NCI-H2107 (cell line): ENCODE results near the gene HDAC9.
"Not testable (repeated sequence)": the region's sequence is repeated elsewhere in the genome, so short reads cannot be mapped to it uniquely, and the experiment has no call there.

Source experiments
- DNase-seq: peaks from one replicate; lab custom pipeline; 2025; lab: John Stamatoyannopoulos, UW

HDAC9 gene

GRCh38 chr7:19024261-19024660 lies 528.7 kb downstream of the HDAC9 start:
- DNase-seq = no peak

- DNase-seq = no peak
Measured at GRCh38 chr7:19026888-19027287, 531.3 kb downstream of the HDAC9 start.

- DNase-seq = no peak
Measured at GRCh38 chr7:19030281-19030680, 534.7 kb downstream of the HDAC9 start.

GRCh38 chr7:19032942-19033341 lies 537.4 kb downstream of the HDAC9 start:
- DNase-seq = not testable (repeated sequence)

- DNase-seq = no peak
Measured at GRCh38 chr7:19051767-19052375, 556.3 kb downstream of the HDAC9 start.
